Hypothalamus (tissue), 51 donors: ENCODE results near the gene APLP1.
"Not testable (repeated sequence)": the region's sequence is repeated elsewhere in the genome, so short reads cannot be mapped to it uniquely, and the experiment has no call there.

Experiments
- DNase-seq, 51 donors: peaks; one replicate each; lab custom pipeline; 2025; lab: John Stamatoyannopoulos, UW

The APLP1 gene

DNA sequence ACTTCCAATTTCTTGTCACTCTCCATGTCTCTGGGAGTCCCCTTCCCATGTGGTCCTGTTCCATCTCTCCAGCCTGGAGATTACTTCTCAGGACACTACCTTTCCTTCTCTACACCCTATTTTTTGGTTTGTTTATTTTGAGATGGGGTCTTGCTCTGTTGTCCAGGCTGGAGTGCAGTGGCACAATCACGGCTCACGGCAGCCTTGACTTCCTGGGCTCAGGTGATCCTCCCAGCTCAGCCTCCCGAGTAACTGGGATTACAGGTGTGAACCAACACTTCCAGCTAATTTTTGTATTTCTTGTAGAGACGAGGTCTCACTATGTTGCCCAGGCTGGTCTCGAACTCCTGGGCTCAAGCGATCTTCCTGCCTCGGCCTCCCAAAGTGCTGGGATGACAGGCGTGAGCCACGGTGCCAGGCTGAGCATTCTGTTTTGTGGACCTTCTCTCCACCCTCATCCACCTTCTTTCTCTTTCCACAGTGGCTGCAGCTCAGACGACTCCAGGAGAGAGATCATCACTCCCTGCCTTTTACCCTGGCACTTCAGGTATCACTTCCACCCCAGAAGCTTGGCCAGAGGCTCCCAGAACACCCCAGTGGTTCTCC, 34.6 kb downstream of the APLP1 start:
- no peak for DNase-seq

- DNase-seq, result peak in 38 of 51 donors; percentile 11 to 76 (median 40)
Measured at GRCh38 chr19:35903550-35904179, 35.3 kb downstream of the APLP1 start.

DNA sequence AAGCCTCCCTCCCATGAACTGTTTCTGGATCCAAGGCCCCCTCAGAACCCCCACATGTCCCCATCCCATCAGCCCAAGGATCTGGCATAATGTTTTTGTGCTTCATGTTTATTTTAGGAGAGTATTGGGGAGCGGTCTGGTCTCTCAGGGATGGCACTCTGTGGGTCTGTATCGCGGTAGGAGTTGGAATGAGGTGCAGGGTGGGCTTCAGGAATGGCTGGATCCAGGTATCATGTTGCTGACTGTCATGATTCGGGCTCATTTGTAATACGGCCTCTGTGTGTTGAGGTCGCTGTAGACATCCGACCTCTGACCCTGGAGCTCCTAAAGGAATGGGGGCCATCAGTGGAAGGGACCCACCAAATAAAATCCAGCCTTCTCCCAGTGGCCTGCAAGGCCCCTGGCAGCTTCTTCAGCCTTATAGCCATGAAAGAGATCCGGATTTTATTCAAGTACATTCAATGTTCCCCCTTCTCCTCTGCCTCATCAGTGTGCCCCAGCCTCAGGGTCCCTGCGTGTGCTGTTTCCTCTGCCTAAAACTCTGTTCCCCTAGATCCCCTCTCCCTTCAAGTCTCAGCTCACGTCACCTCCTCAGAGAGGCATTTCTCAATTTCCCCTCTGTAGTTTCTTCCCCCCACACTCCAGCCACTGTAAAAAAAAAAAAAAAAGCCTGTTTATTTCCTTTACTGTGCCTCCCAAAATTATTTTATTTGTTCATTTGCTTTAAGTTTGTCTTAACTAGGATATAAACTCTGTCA, 36.1 kb downstream of the APLP1 start:
- peak in 1 of 51 donors; percentile 3 for DNase-seq

- DNase-seq, result no peak
Measured at GRCh38 chr19:35905178-35905727, 36.9 kb downstream of the APLP1 start.

DNA sequence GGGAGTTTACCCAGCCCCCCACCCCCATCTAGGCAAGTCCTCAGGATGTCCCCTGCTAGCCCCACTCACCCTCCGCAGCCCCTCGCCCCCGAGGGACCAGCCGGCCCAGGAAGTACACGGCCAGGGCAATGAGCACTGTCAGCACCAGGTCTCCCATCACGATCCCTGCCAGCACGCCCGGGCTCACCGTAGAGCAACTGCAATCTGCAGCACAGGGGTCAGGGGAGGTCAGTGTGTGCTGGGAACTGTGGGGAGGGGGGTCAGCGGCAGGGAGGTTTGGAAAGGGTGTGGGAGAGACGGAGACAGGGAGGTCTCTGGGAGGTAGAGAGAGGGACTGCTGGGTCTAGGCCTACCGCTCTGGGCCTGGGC, 39.0 kb downstream of the APLP1 start:
- no peak for DNase-seq

DNA sequence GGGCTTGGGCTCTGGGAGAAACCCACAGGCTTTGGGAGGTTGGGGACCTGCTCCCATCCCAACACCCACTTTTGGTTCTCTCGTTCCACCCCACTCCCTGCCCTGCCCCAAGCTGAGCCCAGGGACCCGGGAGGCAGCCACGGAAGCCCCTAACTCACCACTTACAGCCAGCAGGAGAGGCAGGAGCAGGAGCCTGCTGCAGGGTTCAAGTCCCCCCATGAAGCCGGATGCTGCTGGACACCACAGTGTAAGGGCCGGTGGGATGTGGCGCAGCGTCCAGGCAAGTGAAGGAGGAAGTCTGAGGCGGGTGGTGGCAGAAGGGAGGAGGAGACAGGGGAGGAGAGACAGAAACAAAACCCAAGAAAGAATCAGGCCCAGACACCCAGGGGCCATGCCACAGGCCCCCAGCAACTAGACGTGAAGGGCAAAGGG, 39.7 kb downstream of the APLP1 start, which contains the start of gene TYROBP:
Gene TYROBP (minus strand): TSS at position 286 of the 432 bp plus-strand sequence. CDS start 67 bp downstream, at position 219.
- peak in 2 of 51 donors; percentile 3 to 20 for DNase-seq

DNA sequence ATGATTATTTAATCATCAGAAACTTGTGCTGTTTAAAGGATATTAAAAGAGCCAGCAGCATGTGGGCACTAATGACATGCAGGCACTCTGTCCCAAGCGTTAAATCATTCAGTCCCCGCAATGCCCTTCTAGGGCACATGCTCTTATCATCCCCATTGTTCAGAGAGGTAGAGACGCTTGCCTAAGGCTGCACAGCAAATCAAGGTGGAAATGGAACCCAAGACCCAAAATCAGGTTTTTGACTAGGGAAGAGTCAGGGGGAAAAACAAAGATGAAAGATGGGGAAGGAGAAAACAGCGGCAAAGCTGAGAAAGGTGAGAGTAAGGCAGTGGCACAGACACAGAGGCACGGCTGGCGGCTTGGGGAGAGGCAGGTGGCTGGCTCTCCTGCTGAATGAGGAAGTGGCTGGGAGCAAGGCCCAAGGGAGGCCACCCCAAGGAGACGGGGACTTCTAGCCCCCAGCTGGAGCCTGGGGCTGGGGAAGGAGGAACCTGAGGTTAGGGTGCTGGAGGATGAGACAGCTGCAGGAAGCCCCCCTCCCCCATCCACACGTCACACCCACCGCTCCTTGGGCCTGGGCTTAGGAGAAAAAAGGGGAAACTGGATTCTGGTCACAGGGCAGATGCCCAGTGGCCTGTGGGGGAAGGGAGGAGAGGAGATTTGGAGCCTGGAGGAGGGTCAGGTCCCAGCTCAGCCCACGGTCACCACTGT, 40.8 kb downstream of the APLP1 start:
- peak in 35 of 51 donors; percentile 11 to 58 (median 33) for DNase-seq

DNA sequence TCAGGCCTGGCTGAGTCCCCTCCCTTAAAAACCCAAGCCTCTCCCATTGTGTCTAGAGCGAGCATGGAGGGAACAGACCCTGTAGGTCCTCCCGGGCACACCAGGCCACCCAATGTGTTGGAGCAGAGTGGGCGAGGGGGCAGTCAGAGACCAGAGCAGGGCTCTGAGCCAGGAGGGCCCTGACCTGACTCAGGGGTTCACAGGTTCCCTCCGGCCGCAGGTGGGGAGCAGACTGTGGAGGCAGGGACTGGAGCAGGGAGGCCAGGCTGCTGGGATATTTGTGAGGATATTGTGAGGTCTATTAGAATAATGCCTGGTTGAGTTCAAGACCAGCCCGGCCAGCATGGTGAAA, 41.3 kb downstream of the APLP1 start:
- no peak for DNase-seq

GRCh38 chr19:35910355-35910754, 42.0 kb downstream of the APLP1 start:
- not testable (repeated sequence) for DNase-seq

DNA sequence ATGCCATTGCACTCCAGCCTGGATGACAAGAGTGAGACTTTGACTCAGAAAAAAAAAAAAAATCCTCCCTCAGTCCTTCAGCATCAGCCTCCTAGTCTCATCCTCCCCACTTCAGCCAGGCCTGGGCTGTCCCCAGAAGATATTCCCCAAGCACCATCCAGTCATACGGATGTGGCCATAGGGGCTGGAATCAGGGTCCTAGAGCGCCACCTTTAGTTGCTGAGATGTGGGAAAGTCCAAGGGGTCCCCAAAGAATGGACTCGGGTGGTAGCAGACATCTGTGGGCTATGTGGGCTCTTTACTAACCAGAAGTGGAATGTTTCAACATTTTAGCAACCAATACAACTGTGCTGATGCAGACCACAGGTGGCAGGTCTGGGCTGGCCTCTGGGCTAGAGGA, 42.8 kb downstream of the APLP1 start:
- DNase-seq, result no peak

GRCh38 chr19:35911790-35912189, 43.4 kb downstream of the APLP1 start:
- DNase-seq, result no peak

DNA sequence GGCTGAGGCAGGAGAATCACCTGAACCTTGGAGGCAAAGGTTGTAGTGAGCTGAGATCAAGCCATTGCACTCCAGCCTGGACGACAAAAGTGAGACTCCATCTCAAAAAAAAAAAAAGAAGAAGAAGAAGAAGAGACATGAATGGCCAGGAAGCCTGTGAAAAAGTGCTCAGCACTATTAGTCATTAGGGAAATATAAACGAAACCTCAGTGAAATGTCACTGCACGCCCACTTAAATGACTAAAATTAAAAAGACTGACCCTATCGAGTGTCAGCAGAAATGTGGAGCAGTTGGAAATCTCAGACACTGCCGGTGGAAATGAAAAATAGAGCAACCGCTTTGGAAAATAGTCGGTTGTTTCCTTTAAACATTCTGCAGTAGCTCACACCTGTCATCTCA, 45.2 kb downstream of the APLP1 start:
- no peak for DNase-seq

GRCh38 chr19:35915443-35915842, 47.1 kb downstream of the APLP1 start:
- no peak for DNase-seq

DNA sequence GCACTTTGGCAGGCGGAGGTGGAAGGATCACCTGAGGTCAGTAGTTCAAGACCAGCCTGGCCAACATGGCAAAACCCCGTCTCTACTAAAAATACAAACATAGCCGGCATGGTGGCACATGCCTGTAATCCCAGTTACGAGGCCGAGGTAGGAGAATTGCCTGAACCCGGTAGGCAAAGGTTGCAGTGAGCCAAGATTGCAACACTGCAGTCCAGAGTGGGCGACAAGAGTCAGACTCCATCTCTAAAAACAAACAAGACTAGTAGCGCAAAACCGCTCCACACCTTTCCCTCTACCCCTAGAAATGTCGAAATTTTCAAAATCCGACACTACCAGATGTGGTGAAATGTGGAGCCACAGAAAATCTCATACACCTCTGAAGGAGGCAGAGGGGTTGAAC, 50.9 kb downstream of the APLP1 start:
- no peak for DNase-seq

GRCh38 chr19:35921012-35921411, 52.6 kb downstream of the APLP1 start:
- no peak for DNase-seq

DNA sequence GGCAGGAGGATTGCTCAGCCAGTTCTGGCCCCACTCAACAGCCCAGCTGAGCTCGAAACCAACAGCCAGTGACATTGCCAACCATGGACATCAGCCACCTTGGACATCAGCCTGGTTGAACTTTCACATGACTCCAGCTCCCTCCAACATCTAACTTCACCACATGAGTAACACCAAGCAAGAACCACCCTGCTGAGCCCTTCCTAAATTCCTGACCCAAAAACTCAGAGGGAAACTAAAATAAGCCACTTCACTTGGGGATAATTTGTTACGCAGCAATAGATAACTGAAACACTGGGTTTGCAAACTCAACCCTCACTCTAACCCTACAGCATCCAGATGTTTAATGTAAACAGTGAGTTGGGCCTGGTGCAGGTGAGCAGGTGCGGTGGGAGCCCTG, 57.1 kb downstream of the APLP1 start:
- no peak for DNase-seq

GRCh38 chr19:35928507-35928906, 60.1 kb downstream of the APLP1 start:
- DNase-seq, result no peak
